D721Med (cell line): ENCODE data around the gene TANK.
A peak's percentile ranks its signal among the peaks of the same experiment; 100 is the strongest.

ENCODE experiments used
- DNase-seq: peaks from one replicate; pipeline ENCODE4 v3.0.0; 2011; ENCODE audit warnings: low spot score; ENCODE audit not compliant: insufficient read length
- FAIRE-seq: peaks from 2 replicates; lab custom pipeline; 2011; peaks lifted over from hg19 to GRCh38; lab: Jason Lieb, UNC
- TF ChIP-seq, protein P1 (sequence below): IDR thresholded peaks from 2 replicates; pipeline ENCODE4 v1.5.1; 2012; ENCODE audit warnings: mild to moderate bottlenecking, control low read depth; ENCODE audit not compliant: insufficient read depth; ENCODE audit errors: missing control alignments

TANK gene

DNA sequence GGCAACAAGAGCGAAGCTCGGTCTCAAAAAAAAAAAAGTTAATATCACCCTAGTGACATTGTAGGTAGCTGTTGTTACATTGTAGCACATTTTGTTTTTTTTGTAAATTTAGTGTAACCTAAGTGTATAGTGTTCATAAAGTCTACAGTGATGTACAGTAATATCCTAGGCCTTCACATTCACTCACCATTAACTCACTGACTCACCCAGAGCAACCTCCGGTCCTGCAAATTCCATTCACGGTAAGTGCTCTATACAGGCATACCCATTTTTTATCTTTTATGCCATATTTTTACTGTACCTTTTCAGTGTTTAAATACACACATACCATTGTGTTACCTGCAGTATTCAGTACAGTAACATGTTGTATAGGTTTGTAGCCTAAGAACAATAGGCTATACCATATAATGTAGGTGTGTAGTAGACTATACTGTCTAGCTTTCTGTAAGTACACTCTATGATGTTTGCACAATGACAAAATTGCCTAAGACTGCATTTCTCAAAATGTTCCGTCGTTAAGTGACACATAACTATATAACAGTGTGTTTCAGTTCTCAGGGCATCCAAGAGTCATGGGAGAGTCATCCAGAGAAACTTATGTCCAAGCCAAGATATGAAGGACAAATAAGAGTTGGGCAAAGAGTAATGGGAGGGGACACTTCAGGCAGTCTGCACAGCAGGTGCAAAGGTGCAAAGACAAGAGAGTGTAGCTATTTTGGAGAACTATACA, 68.4 kb downstream of the TANK start:
- DNase-seq (no peak), FAIRE-seq (peak; percentile 66)
- TF ChIP-seq, protein P1, sequence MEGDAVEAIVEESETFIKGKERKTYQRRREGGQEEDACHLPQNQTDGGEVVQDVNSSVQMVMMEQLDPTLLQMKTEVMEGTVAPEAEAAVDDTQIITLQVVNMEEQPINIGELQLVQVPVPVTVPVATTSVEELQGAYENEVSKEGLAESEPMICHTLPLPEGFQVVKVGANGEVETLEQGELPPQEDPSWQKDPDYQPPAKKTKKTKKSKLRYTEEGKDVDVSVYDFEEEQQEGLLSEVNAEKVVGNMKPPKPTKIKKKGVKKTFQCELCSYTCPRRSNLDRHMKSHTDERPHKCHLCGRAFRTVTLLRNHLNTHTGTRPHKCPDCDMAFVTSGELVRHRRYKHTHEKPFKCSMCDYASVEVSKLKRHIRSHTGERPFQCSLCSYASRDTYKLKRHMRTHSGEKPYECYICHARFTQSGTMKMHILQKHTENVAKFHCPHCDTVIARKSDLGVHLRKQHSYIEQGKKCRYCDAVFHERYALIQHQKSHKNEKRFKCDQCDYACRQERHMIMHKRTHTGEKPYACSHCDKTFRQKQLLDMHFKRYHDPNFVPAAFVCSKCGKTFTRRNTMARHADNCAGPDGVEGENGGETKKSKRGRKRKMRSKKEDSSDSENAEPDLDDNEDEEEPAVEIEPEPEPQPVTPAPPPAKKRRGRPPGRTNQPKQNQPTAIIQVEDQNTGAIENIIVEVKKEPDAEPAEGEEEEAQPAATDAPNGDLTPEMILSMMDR, result no peak

DNA sequence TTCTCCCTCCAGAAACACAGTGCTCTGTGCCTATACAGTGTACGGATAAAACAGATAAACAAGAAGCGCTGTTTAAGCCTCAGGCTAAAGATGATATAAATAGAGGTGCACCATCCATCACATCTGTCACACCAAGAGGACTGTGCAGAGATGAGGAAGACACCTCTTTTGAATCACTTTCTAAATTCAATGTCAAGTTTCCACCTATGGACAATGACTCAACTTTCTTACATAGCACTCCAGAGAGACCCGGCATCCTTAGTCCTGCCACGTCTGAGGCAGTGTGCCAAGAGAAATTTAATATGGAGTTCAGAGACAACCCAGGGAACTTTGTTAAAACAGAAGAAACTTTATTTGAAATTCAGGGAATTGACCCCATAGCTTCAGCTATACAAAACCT, 70.7 kb downstream of the TANK start:
- peak; percentile 73 for FAIRE-seq
- TF ChIP-seq, protein P1, result no peak
- DNase-seq, result no peak

DNA sequence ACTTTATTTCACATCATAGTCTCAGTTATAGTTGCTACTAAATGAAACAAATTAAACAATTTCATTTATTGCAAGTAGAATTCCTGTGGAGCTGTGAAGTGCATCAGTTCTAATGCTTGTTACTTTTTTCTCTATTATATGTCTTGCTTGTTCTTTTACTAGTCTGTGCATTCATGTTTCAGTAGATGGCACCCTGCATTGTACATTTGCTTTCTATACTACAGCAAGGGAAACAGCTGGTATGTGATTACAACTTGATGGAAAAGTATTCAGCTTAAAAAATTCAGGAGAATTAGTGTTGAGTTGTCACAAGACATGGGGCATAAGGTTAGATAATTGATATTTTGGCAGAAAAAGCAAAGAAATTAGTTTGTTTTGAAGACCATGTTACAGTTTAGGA, 72.3 kb downstream of the TANK start:
- FAIRE-seq (no peak), DNase-seq (no peak)
- TF ChIP-seq, protein P1, result peak; percentile 36

DNA sequence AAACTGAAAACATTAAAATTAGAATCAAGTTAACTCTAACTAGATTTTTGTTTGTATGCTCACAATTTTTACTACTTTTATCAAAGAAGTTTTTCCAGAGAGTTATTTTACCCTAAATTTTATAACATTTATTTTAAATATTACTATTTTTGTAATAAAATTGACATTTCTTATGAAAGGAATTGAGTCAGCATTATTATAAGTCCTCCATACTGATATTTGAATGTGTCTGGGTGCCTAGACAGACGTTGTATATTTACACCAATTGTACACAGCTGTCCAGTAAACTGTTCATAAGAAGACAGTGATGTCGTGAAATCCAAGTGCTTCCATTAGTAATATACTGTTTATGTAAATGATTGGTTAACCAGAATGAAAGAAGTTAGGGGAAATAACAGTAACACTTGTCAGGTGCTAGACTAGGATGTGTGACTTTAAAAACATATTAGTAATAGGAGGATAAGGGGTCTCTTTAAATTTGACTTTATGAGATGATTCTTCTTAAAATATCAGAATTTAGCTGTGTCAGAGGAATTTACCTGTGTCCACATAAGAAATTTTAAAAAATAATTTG, 73.7 kb downstream of the TANK start:
- no peak for FAIRE-seq
- TF ChIP-seq, protein P1, result no peak
- DNase-seq, result no peak

DNA sequence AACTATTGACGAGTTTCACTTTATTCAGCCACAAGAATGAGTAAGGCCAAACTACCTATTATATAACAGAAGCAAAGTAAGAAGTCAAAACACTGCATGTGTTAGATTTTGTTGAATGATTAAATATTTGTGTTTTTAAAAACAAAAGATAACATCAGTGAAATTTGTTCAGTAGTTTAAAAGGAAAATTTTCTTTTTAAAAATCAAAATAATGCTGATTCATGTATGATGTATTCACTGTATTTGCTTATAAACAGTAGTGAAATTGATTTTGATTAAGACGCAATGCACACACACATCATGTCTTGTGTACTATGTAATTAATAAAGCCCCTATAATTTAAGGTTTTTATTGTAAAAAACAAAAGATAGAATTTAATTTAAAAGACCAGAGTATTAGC, 74.4 kb downstream of the TANK start:
- DNase-seq (no peak), FAIRE-seq (peak; percentile 66)
- TF ChIP-seq, protein P1, result no peak

DNA sequence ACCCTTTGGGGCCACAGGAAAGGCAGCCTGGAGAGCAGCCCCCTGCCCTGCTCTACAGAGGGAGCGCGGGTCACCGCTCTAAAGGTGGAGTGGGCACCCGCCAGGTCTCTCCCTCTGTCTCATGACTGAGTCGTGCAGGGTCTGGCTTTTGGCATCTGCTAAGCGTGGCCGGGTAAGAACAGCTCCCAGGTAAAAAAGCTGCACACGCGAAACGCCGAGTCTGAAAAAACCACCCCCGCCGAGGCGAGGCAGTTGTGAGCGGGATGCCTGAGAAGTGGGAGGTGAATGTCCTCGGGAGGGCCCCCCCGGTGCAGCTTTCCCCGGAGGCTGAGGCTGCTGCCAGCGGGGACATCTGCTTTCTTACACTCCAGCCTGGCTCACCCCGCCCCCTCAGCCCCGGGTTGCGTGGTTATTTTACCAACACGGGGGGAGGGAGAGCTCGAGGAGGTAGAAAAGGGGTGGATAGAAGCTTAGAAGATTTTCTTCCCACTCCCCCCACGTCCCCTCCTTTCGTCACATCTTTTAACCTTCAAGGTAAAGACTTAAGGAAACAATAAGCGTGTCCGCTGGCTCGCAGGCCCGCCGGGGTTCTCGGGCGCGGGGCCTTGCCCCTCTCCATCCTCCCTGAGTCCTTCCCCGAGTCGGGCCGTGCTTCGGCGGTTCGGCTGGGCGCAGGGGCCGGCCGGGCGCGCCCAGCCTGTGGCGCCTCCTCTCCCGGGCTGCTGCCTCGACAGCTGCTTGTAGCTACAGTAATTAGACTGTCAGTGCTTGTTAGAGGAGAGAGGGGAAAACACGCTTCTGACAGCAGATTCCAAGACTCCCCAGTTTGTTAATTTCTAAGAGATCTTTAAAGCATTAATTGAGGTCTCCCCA, 77.4 kb downstream of the TANK start:
- DNase-seq, result no peak
- TF ChIP-seq, protein P1, result no peak
- no peak for FAIRE-seq

DNA sequence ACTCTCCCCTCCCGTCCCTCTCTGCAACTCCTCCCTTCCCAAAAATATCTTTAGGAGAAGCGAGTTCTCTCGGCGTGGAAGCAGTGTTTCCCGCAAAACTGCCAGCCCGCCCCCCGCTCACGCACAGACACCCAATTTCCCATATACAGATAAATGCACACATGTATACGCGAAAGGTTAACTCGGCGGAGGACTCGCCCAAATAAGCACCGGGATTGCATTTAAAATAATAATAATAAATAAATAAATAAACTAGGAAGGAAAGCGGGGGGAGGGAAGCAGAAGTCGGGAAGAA, 78.0 kb downstream of the TANK start:
- no peak for FAIRE-seq
- no peak for DNase-seq
- TF ChIP-seq, protein P1, result no peak
